EH (cell line): ENCODE data around the gene MYH10.
"Not testable (repeated sequence)": the region's sequence is repeated elsewhere in the genome, so short reads cannot be mapped to it uniquely, and the experiment has no call there.

ENCODE experiments used
- DNase-seq: peaks from one replicate; pipeline ENCODE4 v3.0.0-alpha.2; 2015; ENCODE audit warnings: low read depth

Gene MYH10

DNA sequence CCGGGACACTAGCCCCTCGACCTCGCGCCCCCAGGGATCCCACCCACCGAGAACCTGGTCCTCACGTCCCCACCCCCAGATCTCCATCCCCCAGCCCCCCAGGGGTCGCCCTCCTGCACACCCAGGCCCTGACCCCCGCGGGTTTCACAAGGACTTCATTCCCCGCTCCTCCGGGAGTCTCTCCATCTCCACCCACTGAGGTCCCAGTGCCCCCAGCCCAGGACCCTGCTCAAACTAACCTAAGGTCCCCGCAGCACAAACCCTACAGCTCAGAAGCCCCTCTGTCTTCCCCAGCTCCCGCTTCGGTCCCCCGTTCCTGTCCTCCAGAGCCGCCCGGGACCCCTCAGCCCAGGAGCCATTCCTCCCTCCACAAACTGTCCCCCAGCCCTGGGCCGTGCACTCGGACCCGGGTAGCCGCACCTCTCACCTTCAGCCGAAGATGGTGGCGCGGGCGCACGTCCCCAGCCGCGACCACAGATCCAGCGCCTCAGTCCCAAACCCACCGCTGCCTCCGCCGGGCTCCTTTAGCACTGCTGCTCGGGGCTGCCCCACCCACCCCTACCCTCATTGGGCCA is at the start of gene MYH10:
TSS of gene MYH10 (minus strand) at position 499 of the 575 bp plus-strand sequence. CDS start 7,479 bp downstream, outside the sequence.
- DNase-seq: no peak

DNA sequence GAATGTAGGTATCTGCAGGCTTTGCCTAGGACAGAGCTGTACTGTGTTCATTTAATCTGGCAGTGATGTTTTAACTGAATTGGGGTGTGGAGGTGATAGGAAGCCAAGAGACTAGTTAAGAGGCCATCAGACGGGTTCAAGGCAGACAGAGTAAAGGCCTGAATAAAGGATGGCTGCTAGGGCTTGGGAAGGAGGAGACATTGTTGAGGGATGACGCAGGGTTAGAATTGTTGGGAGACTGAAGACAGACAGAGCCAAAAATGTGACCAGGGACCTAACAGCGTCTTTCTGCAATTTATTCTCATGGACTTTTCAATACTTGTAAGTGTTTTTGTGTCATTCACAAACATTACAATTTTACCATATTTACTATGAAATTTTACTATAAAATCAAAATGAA is 48.6 kb upstream of the MYH10 start:
- DNase-seq: no peak

DNA sequence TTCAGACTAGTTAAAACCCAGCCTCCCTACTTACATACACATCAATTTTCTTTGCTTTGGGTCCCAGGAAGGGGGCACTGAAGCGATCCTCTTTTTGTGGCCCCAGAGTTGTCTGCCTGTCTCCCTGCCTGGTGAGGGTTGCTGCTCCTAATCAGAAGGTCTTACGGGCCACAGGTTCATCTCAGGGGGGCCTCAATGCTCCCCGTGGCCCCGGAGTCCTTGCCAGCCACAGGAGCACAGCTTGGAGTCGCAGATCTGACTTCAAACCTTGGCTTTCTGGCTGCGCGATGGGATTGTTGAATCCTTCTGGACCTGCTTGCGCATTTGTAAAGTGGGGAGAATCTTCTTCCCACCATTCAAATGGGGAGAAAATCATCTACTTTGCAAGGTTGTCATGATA is 44.8 kb upstream of the MYH10 start:
- DNase-seq: no peak

DNA sequence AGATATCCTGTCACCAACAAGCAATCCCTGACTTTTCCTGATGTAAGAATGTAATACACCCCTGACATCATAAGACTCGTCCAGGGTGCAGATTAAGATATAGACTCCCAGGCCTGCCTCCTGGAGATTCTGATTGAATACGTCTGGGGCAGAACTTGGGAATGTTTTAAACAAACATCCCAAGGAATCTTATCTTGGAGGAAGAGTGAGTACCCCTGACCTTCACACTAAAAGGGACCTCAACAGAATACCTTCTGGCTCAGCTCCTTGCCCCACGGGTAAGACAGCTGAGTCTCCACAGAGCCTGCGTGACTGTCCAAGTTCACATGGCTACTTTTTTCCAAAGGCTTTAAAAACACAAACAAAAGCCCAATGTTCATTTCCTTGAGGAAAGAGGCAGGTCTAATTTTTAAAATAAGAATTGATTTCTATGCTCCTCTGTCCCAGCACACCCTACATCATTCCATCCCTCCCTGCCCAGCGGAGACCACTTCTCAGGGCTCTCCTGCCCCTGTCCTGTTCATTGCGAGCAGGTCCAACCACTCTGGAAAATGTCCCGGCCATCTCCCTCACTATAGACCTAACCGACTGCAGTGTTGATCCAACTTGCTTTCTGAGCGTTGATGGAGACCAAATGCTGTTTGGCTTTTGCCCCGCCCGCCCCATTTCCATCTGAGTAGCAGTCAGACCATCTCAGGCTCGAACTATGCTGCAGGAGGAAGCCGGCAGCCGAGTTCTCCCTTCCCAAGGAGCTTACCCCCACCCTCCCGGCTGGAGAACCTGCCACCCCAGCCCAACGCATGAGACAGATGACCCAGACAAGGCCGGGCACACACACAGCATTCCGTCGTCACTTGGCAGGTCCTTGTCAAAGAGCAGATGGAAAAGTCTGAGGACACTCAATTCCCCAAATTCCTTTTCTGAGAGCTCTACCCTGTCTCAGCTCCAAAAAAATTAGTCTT is 44.1 kb upstream of the MYH10 start:
- peak; percentile 50 for DNase-seq

DNA sequence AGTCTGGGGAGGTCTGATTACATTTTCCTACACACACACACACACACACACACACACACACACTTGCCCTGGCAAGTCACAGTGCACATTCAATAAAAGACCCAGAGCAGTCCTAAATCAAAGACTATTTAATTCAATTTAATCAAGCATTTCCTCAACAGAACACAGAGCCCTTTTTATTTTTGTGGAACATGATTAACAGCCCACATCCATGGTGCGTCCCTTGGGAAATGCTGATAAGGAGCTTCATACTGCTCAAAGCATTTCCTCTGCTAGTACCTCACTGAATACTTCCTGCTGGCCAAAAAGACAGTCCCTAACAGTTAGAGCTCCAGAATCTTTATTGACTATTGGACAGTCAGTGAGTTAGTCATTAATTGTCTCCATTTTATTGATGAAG is 43.1 kb upstream of the MYH10 start:
- peak; percentile 57 for DNase-seq

DNA sequence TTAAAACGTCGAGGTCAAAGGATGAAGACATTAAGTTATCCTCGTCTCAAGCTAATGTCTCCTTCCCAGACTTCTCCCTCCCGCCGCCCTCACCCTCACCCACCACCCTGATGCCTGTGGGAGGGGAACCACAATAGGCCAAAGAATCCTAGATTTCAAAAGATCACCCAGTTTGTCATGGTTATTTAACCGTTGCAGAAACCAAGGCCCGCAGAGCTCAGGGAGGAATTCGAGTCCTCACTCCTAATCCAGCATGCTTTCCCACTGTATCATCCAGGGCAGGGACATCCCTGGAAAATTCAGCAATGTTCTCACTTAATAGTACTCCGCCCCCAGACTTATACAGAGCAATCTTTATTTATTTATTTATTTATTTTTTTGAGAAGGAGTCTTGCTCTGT is 41.8 kb upstream of the MYH10 start:
- no peak for DNase-seq

DNA sequence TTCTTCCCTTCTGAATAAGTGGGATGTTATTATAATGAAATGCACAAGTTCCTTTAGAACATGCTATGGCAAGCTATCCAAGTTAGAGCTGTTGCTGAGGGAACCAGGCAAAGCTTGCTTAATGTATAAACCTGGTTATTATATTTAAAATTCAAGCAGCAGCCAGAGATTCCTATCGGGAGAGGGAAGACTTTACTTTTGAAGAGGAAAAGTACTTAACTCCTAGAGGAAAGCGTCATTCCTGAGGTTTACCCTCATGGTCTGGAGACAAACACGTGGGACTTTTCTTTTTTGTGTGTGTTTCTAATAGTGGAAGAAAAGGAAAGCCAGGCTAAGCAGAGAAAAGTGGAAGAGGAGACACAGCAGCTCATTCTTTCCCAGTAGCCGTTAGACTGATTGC is 39.9 kb upstream of the MYH10 start:
- DNase-seq: no peak

DNA sequence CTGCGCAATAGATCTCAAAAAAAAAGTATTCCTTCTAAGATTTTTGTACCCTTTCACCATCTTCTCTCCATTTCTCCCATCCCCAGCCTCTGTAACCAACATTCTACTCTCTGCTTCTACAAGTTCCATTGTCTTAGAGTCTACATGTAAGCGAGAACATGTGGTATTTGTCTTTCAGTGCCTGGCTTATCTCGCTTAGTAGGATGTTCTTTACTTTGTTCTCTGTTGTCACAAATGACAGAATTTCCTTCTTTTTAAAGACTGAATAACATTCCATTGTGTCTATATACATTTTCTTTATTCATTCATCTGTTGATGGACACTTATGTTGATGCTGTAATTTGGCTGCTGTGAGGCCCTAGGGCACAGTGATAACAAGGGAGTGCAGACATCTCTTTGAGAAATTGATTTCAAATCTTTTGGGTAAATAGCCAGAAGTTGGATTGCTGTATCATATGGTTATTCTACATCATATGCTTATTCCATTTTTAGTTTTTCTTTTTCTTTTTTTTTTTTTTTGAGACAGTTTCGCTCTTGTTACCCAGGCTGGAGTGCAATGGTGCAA is 37.7 kb upstream of the MYH10 start:
- no peak for DNase-seq

DNA sequence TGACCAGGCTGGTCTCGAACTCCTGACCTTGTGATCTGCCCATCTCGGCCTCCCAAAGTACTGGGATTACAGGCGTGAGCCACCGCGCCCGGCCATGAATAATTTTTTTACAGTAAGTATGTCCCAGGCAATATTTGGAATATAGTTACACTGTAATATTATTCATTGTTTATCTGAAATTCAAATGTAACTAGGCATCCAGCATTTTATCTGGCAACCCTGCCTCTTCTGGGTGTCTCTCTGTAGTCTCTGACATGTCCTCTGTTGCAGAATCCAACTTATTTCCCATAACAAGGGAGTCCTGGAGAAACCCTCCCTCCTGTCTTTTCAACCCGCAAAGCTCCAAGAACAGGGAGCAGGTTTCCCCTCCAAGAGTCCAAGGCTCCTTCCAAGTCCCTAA is 36.9 kb upstream of the MYH10 start:
- DNase-seq: no peak

DNA sequence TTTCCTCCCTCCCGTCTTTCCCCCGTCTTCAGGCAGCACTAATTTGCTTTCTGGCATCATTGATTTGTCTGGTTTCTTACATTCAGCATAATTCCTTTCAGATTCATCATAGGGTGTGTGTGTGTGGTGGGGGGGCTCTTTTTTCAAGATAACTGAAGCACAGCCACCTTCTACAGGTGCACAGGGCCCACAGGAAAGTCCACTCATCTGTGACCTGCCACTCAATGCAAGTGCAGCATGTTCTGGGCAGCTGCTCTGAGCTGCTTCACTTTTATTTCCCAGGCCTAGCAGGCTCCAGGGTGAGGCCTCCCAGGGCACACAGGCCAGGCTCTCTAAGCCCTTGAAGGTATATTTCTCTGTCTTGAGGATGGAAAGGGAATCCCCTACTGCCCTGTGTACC is 35.2 kb upstream of the MYH10 start:
- DNase-seq: no peak

DNA sequence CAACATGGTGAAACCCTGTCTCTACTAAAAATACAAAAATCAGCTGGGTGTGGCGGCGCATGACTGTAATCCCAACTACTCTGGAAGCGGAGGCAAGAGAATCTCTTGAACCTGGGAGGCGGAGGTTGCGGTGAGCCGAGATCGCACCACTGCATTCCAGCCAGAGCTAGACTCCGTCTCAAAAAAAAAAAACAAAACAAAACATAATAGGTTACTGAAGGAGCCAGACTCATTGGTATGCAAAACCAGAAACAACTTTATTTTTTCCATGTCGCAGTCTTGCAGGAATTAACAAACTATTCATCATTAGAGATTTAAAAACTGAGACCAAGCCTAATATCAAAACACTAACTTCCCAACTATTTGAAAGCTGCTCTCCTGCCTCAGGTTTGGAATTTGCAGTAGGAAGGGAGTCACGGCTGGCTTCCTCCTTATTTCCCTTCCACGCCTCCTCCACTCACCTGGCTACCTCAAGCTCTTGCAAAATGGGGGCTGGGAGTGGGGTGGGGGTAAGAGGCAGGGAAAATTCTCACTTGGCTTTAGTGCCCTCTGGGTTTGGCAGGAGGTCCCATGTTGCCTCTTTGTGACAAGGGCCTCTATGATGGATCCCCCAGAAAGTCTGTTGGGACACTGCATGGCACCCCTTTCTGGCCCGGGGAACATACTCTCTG is 34.1 kb upstream of the MYH10 start:
- DNase-seq: no peak

DNA sequence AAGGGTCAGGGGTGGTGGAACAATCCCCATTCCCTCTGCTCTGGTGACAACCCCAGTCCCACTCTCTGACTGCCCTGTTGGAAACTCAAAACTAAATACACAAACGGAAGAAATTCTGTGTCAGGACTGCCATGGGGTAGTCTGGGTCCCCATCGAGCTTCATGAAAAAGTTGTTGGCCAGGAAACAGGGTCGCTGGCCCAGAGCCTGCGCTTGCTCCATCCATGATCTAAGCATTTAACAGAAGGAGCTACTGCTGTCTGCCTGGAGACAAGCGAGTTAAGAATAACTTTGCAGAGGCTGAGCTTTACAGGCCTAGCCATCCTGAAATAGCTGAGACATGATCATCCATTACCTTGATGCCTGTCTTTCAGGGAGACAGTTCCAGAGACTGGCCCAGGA is 32.4 kb upstream of the MYH10 start:
- no peak for DNase-seq

DNA sequence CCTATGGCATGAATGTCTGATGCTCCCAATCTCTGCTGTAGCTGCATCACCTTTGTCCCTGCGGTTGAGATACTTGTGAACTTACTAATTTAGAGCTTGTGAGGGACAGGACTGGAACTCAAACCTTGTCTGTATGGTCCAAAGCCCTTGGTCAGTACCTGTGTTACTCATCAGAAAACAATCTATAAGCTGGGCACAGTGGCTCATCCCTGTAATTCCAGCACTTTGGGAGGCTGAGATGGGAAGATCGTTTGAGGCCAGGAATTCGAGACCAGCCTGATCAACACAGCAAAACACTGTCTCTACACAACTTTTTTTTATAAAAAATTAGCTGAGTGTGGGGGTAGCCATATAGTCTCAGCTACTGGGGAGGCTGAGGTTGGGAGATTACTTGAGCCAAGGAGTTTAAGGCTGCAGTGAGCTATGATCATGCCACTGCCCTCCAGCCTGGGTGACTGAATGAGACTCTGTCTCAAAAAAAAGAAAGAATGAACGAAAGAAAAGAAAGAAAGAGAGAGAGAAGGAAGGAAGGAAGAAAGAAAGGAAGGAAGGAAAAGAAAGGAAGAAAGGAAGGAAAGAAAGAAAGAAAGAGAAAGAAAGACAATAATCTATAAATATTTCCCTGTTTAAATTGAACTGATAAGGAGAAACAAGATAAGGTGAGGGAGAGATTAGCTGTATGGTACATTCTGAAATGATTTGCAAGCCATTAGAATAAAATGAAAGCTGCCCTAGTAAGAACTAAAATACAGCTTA is 31.7 kb upstream of the MYH10 start:
- DNase-seq: no peak

DNA sequence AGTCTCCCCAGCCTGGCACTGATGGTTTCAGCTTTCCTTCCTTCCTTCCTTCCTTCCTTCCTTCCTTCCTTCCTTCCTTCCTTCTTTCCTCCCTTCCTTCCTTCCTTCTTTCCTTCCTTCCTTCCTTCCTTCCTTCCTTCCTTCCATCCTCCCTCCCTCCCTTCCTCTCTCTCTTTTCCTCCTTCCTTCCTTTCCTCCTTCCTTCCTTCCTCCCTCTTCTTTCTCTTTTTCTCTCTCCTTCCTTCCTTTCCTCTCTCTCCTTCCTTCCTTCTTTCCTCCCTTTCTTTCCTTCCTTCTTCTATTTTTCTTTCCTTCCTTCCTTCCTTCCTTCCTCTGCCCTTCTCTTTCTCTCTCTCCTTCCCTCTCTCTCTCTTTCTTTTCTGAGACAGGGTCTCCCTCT is 30.2 kb upstream of the MYH10 start:
- DNase-seq: not testable (repeated sequence)

DNA sequence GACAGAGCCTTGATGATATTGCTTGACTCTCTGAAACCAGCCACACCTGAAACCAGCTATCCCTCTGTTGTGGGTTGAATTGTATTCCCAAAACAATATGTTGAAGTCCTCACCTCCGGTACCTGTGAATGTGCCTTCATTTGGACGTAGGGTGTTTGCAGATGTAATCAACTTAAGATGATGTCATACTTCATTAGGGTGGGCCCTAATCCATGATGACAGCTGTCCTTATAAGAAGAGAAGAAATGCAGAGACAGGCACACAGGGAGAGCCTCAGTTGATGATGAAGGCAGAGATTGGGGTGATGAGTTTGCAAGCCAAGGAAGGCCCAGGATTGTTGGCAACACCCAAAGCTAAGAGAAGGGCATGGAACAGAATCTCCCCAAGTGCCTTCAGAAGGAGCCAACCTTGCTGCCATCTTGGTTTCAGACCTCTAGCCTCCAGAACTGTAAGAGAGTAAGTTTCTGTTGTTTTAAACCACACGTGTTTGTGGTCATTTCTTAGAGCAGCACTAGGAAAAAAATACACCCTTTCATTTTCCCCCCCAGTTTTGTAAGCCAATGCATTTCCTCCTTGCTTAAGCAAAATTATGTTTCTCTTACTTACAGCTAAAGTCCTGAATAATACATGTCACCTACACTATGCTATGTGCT is 29.4 kb upstream of the MYH10 start:
- no peak for DNase-seq

DNA sequence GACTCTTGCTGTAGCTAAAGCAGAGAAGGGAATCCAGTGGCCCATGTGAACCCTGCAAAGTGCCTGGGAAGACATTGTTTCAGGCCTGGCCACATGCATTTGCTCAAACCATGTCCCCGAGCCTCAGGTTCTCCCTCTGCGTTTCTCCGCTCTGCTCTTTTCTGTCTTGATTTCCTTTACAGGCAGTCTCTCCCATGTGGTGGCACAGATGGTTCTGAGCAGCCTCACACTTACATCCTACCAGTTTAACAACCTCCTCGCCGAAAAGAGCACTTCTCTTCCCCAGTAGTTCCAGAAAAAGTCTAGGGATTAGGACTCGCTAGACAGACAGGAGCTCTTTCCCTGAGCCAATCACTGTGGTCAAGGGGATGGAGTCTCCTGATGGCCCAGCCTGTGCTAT is 28.3 kb upstream of the MYH10 start:
- DNase-seq: no peak

DNA sequence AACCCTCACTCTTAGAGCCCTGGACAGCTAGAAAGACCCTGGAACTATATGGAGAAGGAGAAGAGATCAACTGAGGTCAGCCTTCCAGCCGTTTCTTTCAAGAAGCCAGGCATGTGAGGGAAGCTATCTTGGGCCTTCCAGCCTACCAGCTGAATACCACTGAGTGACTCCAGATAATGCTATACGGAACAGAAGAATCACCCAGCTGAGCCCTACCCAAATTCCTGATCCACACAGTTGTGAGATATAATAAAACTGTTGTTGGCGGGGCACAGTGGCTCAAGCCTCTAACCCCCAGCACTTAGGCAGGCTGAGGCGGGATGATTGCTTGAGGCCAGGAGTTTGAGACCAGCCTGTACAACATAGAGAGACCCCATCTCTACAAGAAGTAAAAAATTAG is 26.2 kb upstream of the MYH10 start:
- DNase-seq: no peak

DNA sequence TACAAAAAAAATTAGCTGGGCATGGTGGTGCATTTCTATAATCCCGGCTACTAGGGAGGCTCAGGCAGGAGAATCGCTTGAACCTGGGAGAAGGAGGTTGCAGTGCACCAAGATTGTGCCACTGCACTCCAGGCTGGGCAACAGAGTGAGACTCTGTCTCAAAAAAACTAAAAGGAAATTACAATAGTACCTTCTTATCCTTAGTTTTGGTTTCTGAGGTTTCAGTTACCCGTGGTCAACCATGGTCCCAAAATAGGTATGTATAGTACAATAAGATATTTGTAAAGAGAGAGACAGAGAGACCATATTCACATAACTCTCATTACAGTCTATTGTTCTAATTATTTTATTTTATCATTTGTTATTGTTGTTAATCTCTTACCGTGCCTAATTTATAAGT is 24.3 kb upstream of the MYH10 start:
- DNase-seq: no peak

DNA sequence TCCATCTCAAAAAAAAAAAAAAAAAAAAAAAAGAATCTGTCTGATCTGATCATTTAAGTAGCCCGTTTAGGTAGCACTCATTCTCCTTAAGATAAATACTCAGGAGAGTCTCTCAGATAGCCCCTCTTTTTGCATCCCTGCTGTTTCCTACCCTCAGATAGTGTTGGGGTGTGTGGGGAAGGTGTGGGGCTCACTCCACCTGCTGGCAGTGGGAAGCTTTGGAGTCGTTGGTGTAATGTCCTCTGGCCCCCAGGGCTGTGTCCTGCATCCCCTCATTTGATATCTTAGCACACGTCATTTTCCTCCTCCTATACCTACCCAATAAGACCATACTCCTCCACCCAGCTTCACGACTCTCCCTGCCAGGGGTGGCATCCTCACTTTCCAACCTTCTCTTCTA is 20.5 kb upstream of the MYH10 start:
- DNase-seq: no peak

DNA sequence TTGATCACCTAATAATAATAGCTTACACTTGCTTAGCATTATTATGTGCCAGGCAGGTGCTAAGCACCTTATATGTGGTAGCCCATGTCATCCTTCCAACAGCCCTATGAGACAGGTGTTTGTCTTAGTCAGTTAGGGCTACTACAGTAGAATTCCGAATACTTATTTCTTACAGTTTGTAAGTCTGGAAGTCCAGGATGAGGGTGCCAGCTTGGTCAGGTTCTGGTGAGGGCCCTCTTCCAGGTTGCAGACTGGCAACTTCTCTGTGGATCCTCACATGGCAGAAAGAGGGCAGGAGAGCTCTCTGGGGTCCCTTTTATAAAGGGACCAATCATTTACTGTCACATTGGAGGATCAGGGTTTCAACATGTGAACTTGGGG is 19.6 kb upstream of the MYH10 start:
- DNase-seq: no peak
